ENCODE results near the gene CBX4. TPM values are rescaled to one million over a fixed set of nuclear protein-coding genes. Genes with fewer than 3 reads are reported as not detected.

Gene CBX4
- total and polyA plus RNA-seq, 2 experiments from 2014 or later = 1.4 to 4.6 TPM

GRCh38 chr17:79824893-79825579 is 14.2 kb downstream of the CBX4 start:
- H3K4me3 ChIP-seq = no peak overlapping the region
- peaks cover 73% of the 10 kb centered on the region for H3K27me3 Mint-ChIP-seq (ENCODE audit: insufficient read depth, low read depth, poor library complexity)
- H3K79me2 ChIP-seq (replicated peaks; ENCODE audit: insufficient read depth) = no peaks in the 10 kb centered on the region
- peaks cover 4% of the 10 kb centered on the region; the same call in 1 of the 3 replicates for H3K36me3 Mint-ChIP-seq (ENCODE audit: low read depth)
- H3K27ac Mint-ChIP-seq = no peak overlapping the region
- peaks cover 7% of the 10 kb centered on the region; the same call in 2 of the 3 replicates for H3K9me3 Mint-ChIP-seq
- peaks cover 12% of the 10 kb centered on the region for H3K4me1 Mint-ChIP-seq
- ATAC-seq (no peak), DNase-seq (ENCODE audit: low spot score) (no peak)
- H3K36me3 ChIP-seq (ENCODE audit: insufficient read depth) = no peaks in the 10 kb centered on the region
- no peak overlapping the region for H2AFZ ChIP-seq
- H3K4me1 ChIP-seq (ENCODE audit: insufficient read depth) = peaks cover 7% of the 10 kb centered on the region; the same call in 1 of the 2 replicates
- no peaks in the 10 kb centered on the region for H4K20me1 ChIP-seq (replicated peaks; ENCODE audit: insufficient read depth)
- TF ChIP-seq, protein P1, sequence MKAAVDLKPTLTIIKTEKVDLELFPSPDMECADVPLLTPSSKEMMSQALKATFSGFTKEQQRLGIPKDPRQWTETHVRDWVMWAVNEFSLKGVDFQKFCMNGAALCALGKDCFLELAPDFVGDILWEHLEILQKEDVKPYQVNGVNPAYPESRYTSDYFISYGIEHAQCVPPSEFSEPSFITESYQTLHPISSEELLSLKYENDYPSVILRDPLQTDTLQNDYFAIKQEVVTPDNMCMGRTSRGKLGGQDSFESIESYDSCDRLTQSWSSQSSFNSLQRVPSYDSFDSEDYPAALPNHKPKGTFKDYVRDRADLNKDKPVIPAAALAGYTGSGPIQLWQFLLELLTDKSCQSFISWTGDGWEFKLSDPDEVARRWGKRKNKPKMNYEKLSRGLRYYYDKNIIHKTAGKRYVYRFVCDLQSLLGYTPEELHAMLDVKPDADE (IDR thresholded peaks at IDR 0.05) = no peak
- TF ChIP-seq POLR2AphosphoS5 (IDR thresholded peaks at IDR 0.05; ENCODE audit: low read depth) (no peak), EZH2phosphoT487 (IDR thresholded peaks at IDR 0.05; ENCODE audit: unreplicated experiment) (no peak), REST (IDR thresholded peaks at IDR 0.05; ENCODE audit: unreplicated experiment) (no peak)
- H3K4me3 Mint-ChIP-seq = no peak overlapping the region
- H3F3A ChIP-seq (replicated peaks; ENCODE audit: low read depth) = 0 out of 2 replicates have a peak, but pooled peaks cover 16% of the 10 kb centered on the region
- H3K4me2 ChIP-seq = no peak overlapping the region
- H3K27ac ChIP-seq (ENCODE audit: low read depth) = no peak overlapping the region
- H3K27me3 ChIP-seq (ENCODE audit: insufficient read depth) = peaks cover 91% of the 10 kb centered on the region
- H3K9me2 ChIP-seq (ENCODE audit: insufficient read depth) = no peaks in the 10 kb centered on the region

GRCh38 chr17:79824234-79824633 is 15.0 kb downstream of the CBX4 start:
- Histone ChIP-seq H4K20me1 (replicated peaks; ENCODE audit: insufficient read depth) (no peaks in the 10 kb centered on the region), H3K4me1 (ENCODE audit: insufficient read depth) (peaks cover 3% of the 10 kb centered on the region; the same call in 1 of the 2 replicates), H2AFZ (no peak overlapping the region), H3K27me3 (ENCODE audit: insufficient read depth) (peaks cover 91% of the 10 kb centered on the region), H3F3A (replicated peaks; ENCODE audit: low read depth) (0 out of 2 replicates have a peak, but pooled peaks cover 16% of the 10 kb centered on the region), H3K4me2 (no peak overlapping the region), H3K79me2 (replicated peaks; ENCODE audit: insufficient read depth) (no peaks in the 10 kb centered on the region), H3K9me2 (ENCODE audit: insufficient read depth) (no peaks in the 10 kb centered on the region), H3K36me3 (ENCODE audit: insufficient read depth) (no peaks in the 10 kb centered on the region), H3K4me3 (no peak overlapping the region), H3K27ac (ENCODE audit: low read depth) (no peak overlapping the region)
- no peak overlapping the region for H3K27ac Mint-ChIP-seq
- H3K27me3 Mint-ChIP-seq (ENCODE audit: insufficient read depth, low read depth, poor library complexity) = peaks cover 73% of the 10 kb centered on the region
- peaks cover 4% of the 10 kb centered on the region; the same call in 1 of the 3 replicates for H3K36me3 Mint-ChIP-seq (ENCODE audit: low read depth)
- peaks cover 7% of the 10 kb centered on the region; the same call in 2 of the 3 replicates for H3K9me3 Mint-ChIP-seq
- DNase-seq (ENCODE audit: low spot score) = no peak
- no peak overlapping the region; the same call in 2 of the 3 replicates for H3K4me3 Mint-ChIP-seq
- peaks cover 11% of the 10 kb centered on the region for H3K4me1 Mint-ChIP-seq
- ATAC-seq = no peak
- no peak for TF ChIP-seq CREB1 (CRISPR knock-in tag; IDR thresholded peaks at IDR 0.05; ENCODE audit: low read depth)
- TF ChIP-seq, protein P2, sequence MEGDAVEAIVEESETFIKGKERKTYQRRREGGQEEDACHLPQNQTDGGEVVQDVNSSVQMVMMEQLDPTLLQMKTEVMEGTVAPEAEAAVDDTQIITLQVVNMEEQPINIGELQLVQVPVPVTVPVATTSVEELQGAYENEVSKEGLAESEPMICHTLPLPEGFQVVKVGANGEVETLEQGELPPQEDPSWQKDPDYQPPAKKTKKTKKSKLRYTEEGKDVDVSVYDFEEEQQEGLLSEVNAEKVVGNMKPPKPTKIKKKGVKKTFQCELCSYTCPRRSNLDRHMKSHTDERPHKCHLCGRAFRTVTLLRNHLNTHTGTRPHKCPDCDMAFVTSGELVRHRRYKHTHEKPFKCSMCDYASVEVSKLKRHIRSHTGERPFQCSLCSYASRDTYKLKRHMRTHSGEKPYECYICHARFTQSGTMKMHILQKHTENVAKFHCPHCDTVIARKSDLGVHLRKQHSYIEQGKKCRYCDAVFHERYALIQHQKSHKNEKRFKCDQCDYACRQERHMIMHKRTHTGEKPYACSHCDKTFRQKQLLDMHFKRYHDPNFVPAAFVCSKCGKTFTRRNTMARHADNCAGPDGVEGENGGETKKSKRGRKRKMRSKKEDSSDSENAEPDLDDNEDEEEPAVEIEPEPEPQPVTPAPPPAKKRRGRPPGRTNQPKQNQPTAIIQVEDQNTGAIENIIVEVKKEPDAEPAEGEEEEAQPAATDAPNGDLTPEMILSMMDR (conservative IDR thresholded peaks at IDR 0.05; ENCODE audit: low read depth in 2 of 2) = no peak
- TF ChIP-seq POLR2AphosphoS5 (IDR thresholded peaks at IDR 0.05; ENCODE audit: low read depth) = no peak
- no peak for TF ChIP-seq EZH2 (IDR thresholded peaks at IDR 0.05; ENCODE audit: low read depth, unreplicated experiment)
- TF ChIP-seq, protein P1 (IDR thresholded peaks at IDR 0.05) = no peak
- TF ChIP-seq ZNF331 (CRISPR knock-in tag; IDR thresholded peaks at IDR 0.05; ENCODE audit: low read depth) = no peak
- TF ChIP-seq ZNF114 (CRISPR knock-in tag; IDR thresholded peaks at IDR 0.05) = no peak
- TF ChIP-seq EZH2phosphoT487 (IDR thresholded peaks at IDR 0.05; ENCODE audit: unreplicated experiment) = no peak
- TF ChIP-seq REST (IDR thresholded peaks at IDR 0.05; ENCODE audit: unreplicated experiment) = no peak
- TF ChIP-seq JUNB (IDR thresholded peaks at IDR 0.05; ENCODE audit: unreplicated experiment) = no peak
- TF ChIP-seq NANOG (IDR thresholded peaks at IDR 0.05; ENCODE audit: borderline replicate concordance) = no peak

Data from GM23338 (cell line).